Left ventricle myocardium inferior (tissue), 1 donor: ENCODE results near the gene HSBP1L1. TPM values are rescaled to one million over a fixed set of nuclear protein-coding genes. Genes with fewer than 3 reads are reported as not detected.

Experiments used
- DNase-seq: peaks from one replicate; pipeline ENCODE4 v3.0.0-alpha.2; 2020
- H3K27ac ChIP-seq: fragments of 200-600 bp; replicated peaks from 2 replicates; pipeline ENCODE4 v1.8.0; 2021
- H3K27me3 ChIP-seq: fragments of 200-600 bp; 2 replicates; pipeline ENCODE4 v1.8.0; 2021; ENCODE audit warnings: low read depth
- H3K36me3 ChIP-seq: fragments of 200-600 bp; 2 replicates; pipeline ENCODE4 v1.8.0; 2021
- H3K4me1 ChIP-seq: fragments of 200-600 bp; 2 replicates; pipeline ENCODE4 v1.8.0; 2021
- H3K4me3 ChIP-seq: fragments of 200-600 bp; 2 replicates; pipeline ENCODE4 v1.8.0; 2021; ENCODE audit warnings: mild to moderate bottlenecking, moderate library complexity
- H3K9me3 ChIP-seq: fragments of 200-600 bp; replicated peaks from 2 replicates; pipeline ENCODE4 v1.8.0; 2021
- intact Hi-C: fragments of 100-400 bp; cut with micrococcal nuclease; formaldehyde crosslinking; loops from one replicate; pipeline ENCODE4 v1.11.0; 2022
- total RNA-seq: library from RNA; stranded (reverse); fragmentation: NEBNext Ultra II Directional; extraction: Animal tissue kit (Norgen Biotek cat#: 25700); gene quantifications from one replicate; pipeline ENCODE4 v1.2.1, GENCODE V29; 2021
- TF ChIP-seq, protein P1 (sequence below): fragments of 200-600 bp; IDR thresholded peaks from 2 replicates; pipeline ENCODE4 v1.8.0; 2021; ENCODE audit warnings: antibody characterized with exemption, mild to moderate bottlenecking, borderline replicate concordance
- donor health status: DM: no; HTN: yes; CAD: no; lungs with severe emphysema.

The HSBP1L1 gene
- total RNA-seq, 1 donor from 2014 or later, result 12.2 TPM

DNA sequence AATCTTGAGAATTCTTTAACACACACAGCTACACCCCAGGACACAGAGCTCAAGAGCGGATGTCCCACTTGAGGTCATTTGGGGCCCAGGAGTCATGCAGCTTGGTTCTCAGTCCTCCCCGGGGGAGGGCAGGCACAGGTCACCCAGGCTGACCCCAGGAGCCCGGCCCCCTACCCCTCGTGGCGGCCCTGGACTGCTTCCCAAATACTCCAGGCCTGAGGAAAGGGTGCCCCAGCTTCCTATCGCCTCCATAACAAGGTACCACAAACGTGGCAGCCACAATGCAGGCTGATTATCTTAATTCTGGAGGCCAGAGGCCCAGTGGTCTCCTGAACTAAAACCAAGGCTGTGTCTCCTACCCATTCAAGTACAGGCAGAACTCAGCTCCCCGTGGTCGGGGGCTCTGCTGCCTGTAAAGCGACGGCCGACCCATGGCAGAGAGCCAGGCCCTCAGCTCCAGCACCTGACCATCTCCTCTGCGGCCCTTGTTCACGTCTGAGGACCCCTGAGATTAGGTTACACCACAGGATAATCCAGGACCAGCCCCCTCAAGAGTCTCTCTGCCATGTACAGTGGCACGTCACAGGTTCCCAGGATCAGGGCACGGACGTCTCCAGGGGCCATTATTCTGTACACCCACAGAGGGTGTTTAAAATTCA is 23.5 kb upstream of the HSBP1L1 start:
- H3K27me3 ChIP-seq, result no peaks in the 10 kb centered on the region
- H3K36me3 ChIP-seq, result peaks cover 43% of the 10 kb centered on the region
- H3K27ac ChIP-seq, result no peak overlapping the region
- H3K4me1 ChIP-seq, result peaks cover 69% of the 10 kb centered on the region
- intact Hi-C loops, result no loop called here
- no peaks in the 10 kb centered on the region for H3K9me3 ChIP-seq
- no peak overlapping the region for H3K4me3 ChIP-seq
- no peak for DNase-seq
- TF ChIP-seq, protein P1, sequence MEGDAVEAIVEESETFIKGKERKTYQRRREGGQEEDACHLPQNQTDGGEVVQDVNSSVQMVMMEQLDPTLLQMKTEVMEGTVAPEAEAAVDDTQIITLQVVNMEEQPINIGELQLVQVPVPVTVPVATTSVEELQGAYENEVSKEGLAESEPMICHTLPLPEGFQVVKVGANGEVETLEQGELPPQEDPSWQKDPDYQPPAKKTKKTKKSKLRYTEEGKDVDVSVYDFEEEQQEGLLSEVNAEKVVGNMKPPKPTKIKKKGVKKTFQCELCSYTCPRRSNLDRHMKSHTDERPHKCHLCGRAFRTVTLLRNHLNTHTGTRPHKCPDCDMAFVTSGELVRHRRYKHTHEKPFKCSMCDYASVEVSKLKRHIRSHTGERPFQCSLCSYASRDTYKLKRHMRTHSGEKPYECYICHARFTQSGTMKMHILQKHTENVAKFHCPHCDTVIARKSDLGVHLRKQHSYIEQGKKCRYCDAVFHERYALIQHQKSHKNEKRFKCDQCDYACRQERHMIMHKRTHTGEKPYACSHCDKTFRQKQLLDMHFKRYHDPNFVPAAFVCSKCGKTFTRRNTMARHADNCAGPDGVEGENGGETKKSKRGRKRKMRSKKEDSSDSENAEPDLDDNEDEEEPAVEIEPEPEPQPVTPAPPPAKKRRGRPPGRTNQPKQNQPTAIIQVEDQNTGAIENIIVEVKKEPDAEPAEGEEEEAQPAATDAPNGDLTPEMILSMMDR, result no peak

DNA sequence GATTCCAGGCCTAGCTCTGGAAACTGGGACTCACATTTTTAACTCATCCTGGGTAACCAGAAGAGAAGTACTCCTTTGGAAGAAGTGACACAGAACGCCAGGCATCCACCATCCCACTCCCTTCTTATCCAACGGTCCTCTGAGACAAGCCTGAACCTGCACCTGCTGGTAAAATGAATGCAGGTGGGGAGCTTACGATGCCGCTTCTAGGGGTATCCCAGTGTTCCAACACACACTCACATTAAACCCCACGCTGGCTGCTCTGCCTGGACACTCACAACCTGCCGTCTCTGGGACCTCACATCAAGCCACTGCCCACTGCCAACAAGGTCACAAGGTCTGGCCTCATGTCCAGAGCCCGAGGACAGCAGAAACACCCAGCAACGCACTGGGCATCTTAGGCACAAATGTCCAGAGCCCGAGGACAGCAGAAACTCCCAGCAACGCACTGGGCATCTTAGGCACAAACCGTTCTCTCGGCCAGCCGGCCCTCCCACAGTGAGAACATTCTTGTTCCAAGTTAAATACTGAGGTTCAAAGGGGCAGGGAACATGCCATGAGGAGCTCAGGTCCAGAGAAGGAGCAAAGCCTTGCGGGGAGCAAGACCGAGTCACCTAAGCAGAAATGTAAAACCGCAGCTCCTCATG is 22.8 kb upstream of the HSBP1L1 start:
- no peak for DNase-seq
- intact Hi-C loops, result no loop called here
- H3K36me3 ChIP-seq, result peaks cover 41% of the 10 kb centered on the region
- TF ChIP-seq, protein P1, result no peak
- no peak overlapping the region for H3K27ac ChIP-seq
- no peaks in the 10 kb centered on the region for H3K9me3 ChIP-seq
- H3K4me3 ChIP-seq, result no peak overlapping the region
- H3K4me1 ChIP-seq, result peaks cover 76% of the 10 kb centered on the region
- H3K27me3 ChIP-seq, result no peaks in the 10 kb centered on the region

DNA sequence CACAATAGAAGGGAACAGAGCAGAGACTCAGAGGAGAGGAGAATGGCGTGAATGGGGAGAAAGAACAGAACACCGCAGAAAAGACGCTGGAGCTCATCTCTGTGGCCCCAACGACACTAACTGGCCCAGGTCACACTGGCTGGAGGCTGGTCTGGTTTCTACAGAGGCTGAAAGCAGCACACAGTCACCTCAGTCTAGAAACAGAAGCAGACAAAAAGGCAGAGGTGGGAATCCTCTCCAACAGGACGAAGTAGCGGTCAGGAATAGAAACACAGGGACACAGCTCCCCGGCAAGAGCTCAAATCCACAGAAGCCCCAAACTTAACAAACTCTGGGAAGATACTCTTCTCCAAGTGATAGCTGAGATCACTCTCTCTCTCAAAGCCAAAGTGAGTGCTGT is 22.2 kb upstream of the HSBP1L1 start:
- TF ChIP-seq, protein P1, result no peak
- no peak overlapping the region for H3K4me3 ChIP-seq
- H3K4me1 ChIP-seq, result peaks cover 82% of the 10 kb centered on the region
- intact Hi-C loops, result no loop called here
- H3K9me3 ChIP-seq, result no peaks in the 10 kb centered on the region
- peaks cover 36% of the 10 kb centered on the region for H3K36me3 ChIP-seq
- DNase-seq, result no peak
- peak overlapping the region; percentile 31 for H3K27ac ChIP-seq
- no peaks in the 10 kb centered on the region for H3K27me3 ChIP-seq

DNA sequence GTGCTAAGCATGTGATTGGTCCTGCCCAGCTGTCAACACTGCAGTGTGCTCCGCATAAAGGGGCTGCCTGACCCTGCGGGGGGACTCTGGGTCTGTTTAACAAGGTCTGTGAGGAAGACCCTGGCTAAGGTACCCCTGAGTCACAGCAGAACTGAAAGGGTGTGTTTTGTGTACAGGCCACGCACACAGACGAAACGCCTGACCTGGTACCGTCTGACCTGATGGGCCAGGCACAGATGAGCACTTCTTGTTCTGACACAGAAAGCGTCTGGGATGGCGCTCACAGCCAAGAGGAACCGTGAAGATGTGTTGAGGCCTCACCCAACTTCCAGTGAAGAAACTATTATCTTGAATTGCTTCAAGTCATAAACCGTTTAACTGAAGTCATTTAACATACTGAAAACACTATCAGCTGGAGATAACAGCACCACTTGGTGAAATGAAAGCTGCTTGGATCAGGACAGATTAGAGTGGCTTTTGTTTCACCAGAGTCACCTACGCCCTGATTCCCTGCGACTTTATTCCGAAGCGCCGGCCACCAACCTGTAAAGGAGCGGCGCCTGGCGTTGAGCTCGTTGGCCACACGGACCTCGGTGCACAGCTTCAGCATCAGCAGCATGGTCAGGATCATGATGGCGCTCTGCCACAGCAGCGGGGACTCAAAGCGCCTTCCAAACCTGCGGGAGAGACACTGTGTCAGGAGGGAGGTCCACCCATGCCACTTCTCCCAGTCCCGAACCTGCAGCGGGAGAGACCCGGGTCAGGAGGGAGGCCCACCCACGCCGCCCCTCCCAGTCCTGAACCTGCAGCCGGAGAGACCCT is 21.4 kb upstream of the HSBP1L1 start:
- TF ChIP-seq, protein P1, result no peak
- H3K4me1 ChIP-seq, result peaks cover 90% of the 10 kb centered on the region
- H3K9me3 ChIP-seq, result no peaks in the 10 kb centered on the region
- H3K36me3 ChIP-seq, result peaks cover 32% of the 10 kb centered on the region
- H3K27me3 ChIP-seq, result no peaks in the 10 kb centered on the region
- DNase-seq, result no peak
- intact Hi-C loops, result no loop called here
- H3K4me3 ChIP-seq, result no peak overlapping the region
- peak overlapping the region; percentile 31 for H3K27ac ChIP-seq

DNA sequence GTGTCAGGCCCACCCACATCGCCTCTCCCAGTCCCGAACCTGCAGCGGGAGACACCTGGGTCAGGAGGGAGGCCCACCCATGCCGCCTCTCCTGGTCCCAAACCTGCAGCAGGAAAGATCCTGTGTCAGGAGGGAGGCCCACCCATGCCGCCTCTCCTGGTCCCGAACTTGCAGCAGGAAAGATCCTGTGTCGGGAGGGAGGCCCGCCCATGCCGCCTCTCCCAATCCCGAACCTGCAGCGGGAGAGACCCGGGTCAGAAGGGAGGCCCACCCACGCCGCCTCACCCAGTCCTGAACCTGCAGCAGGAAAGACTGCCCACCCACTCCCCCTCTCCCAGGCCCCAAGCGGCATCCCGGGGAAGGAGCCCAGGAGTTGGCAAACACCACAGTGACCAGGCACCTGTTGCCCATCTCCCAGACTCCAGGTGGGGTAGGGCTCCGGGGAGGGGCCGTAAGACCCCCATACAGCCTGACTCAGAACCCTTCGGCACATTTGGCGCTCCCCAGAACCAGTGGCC is 20.8 kb upstream of the HSBP1L1 start:
- Histone ChIP-seq H3K36me3 (peaks cover 30% of the 10 kb centered on the region), H3K27me3 (no peaks in the 10 kb centered on the region), H3K27ac (no peak overlapping the region), H3K4me3 (no peak overlapping the region), H3K4me1 (peaks cover 91% of the 10 kb centered on the region), H3K9me3 (no peaks in the 10 kb centered on the region)
- DNase-seq, result no peak
- intact Hi-C loops, result no loop called here
- TF ChIP-seq, protein P1, result no peak
